ENCODE measurements around the gene AIFM3. TPM values are rescaled to one million over a fixed set of nuclear protein-coding genes. Genes with fewer than 3 reads are reported as not detected.

AIFM3 gene
- total and polyA plus RNA-seq, 10 donors: 2.0 to 8.7 (median 5.7) TPM

DNA sequence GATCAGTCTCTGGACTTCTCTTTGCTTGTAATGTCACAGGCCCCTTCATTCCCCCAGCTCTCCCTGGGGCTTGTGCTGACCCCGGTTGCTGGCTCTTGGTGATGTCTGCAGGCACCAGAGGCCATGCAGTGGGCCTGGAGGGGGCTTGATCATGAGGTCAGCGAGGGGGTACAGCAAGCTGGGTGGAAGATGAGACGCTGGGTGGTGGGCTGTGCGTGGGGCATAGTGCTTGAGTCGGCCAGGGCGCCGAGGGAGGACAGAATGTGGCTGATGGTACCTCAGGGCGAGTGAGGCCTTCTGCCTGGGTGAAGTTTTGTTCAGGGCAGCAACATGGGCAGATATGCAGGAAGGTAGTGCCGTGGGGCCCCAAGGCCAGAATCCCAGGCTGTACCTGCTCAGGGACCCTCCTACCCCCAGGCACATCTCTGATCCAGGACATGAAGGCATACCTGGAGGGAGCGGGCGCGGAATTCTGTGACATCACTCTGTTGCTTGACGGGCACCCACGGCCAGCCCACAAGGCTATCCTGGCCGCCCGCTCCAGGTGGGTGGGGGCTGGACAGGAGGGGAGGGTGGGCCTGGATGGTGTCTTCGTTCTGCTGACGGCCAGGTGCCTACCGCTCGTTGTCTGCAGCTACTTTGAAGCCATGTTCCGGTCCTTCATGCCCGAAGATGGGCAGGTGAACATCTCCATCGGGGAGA, 28.4 kb downstream of the AIFM3 start:
- Histone ChIP-seq H3K36me3 (peaks cover 3 to 100% (median 84%) of the 10 kb centered on the region in 6 donors), H3K4me1 (peaks cover 10 to 25% (median 12%) of the 10 kb centered on the region in 6 donors), H3K27ac (no peak overlapping the region), H3K4me3 (no peak overlapping the region), H3K27me3 (replicated peaks in 1 of 7) (no peaks in the 10 kb centered on the region), H3K9me3 (no peaks in the 10 kb centered on the region)
- intact Hi-C loops (cut with DNase I; ENCODE audit: low total_unique reads): no loop called here
- TF ChIP-seq, protein P1, sequence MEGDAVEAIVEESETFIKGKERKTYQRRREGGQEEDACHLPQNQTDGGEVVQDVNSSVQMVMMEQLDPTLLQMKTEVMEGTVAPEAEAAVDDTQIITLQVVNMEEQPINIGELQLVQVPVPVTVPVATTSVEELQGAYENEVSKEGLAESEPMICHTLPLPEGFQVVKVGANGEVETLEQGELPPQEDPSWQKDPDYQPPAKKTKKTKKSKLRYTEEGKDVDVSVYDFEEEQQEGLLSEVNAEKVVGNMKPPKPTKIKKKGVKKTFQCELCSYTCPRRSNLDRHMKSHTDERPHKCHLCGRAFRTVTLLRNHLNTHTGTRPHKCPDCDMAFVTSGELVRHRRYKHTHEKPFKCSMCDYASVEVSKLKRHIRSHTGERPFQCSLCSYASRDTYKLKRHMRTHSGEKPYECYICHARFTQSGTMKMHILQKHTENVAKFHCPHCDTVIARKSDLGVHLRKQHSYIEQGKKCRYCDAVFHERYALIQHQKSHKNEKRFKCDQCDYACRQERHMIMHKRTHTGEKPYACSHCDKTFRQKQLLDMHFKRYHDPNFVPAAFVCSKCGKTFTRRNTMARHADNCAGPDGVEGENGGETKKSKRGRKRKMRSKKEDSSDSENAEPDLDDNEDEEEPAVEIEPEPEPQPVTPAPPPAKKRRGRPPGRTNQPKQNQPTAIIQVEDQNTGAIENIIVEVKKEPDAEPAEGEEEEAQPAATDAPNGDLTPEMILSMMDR (IDR thresholded peaks at IDR 0.05 in 8 of 11, conservative IDR thresholded peaks at IDR 0.05 in 3 of 11): no peak
- TF ChIP-seq POLR2A (IDR thresholded peaks at IDR 0.05): no peak
- TF ChIP-seq POLR2AphosphoS5 (IDR thresholded peaks at IDR 0.05): peak in 1 of 3 donors; percentile 3
- WGBS, 5 donors: 92 to 95% (median 93%) methylated on average over 17 to 23 of the region's 23 CpGs
- no peak for DNase-seq

DNA sequence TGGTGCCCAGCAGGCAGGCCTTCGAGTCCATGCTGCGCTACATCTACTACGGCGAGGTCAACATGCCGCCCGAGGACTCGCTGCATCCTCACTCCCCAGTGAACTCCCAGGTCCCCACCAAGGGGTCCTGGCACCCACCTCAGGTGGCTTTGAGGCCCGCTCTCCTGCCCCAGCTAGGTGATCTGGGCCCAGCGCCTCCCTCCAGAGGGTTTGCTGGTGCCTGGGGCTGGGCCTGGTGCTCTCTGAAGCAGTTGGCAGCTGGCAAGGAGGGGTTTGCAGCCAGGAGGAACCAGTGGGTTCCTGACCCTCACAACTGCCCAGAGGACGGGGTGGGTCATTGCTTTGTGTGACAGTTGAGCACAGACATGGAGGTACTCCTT, 29.0 kb downstream of the AIFM3 start:
- H3K27me3 ChIP-seq (replicated peaks in 1 of 7): no peaks in the 10 kb centered on the region
- no peak for TF ChIP-seq POLR2A (IDR thresholded peaks at IDR 0.05)
- TF ChIP-seq POLR2AphosphoS5 (IDR thresholded peaks at IDR 0.05): peak in 1 of 3 donors; percentile 53
- H3K4me1 ChIP-seq: peaks cover 15 to 31% (median 18%) of the 10 kb centered on the region in 6 donors
- peaks cover 3 to 98% (median 80%) of the 10 kb centered on the region in 6 donors for H3K36me3 ChIP-seq
- no peaks in the 10 kb centered on the region for H3K9me3 ChIP-seq
- DNase-seq: no peak
- intact Hi-C loops (cut with DNase I; ENCODE audit: low total_unique reads): no loop called here
- WGBS, 5 donors: 90 to 96% (median 93%) methylated on average over 5 to 10 of the region's 10 CpGs
- H3K27ac ChIP-seq: no peak overlapping the region
- H3K4me3 ChIP-seq: no peak overlapping the region

DNA sequence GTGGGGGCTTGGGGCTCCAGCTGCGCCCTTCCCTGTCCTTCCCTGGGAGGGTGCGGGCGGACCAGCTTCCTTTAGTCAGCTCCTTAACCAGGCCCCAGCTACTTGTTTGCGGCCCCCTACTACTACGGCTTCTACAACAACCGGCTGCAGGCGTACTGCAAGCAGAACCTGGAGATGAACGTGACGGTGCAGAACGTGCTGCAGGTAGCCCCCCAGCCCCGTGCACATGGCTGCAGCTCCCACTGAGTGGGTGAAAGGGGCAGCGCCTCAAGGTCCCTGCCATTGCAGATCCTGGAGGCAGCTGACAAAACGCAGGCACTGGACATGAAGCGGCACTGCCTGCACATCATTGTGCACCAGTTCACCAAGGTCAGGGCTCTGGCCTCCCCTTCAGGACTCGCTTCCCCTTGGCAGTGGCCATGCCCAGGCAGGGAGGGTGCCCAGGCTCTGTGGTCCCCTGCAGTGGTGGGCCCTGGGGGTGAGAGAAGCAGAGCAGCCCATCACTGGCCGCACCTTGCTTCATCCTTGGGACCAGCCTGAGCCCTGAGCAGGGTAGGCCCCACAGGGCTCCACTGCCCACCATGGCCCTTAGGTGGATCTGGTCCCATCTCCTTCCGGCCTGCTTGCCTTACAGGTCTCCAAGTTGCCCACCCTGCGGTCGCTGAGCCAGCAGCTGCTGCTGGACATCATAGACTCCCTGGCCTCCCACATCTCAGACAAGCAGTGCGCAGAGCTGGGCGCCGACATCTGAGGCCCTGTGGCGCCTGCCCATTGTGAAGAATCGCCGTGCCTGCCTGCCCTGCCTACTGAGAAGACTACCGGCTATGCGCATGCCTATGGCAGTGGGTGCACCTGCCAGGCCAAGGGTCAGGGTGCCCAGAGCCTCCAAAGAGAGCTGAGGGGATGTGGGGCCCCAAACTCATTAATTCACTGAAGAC, 29.8 kb downstream of the AIFM3 start:
- intact Hi-C loops (cut with DNase I; ENCODE audit: low total_unique reads): no loop called here
- H3K4me3 ChIP-seq: no peak overlapping the region

DNA sequence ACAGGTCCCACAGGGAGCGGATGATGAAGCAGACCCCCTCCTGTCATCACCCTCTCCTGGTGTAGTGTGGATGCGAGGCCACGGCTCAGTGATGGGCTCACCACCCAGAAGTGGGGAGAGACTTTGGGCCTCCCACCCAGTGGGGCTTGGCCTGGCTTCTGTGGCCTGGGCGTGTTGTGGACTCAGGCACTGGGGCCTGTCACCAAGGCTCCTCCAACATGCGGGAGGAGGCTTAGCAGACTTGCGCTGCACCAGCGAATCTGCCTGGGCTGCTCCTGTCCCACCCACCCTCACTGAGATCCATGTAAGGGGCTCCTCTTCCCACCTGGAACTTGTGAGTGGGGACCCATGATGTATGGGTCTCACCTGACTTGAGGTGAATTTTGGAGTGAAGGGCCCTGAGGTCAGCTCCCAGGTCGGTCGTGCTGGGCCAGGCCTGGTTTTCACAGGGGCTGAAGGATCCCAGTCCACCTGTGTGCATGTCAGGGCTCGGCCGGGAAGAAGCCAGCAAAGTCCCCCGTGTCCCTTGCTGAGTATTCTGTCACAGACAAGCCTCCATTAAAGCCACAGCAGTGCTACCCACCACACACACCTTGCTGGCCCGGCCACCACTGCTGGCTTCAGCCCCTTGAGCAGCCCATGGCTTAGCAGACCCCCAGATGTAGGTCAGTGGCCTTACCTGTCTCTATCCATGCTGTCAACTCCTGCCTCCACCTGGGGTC, 30.6 kb downstream of the AIFM3 start:
- DNase-seq: no peak
- peaks cover 16 to 40% (median 24%) of the 10 kb centered on the region in 6 donors for H3K4me1 ChIP-seq
- TF ChIP-seq, protein P1 (IDR thresholded peaks at IDR 0.05 in 8 of 11, conservative IDR thresholded peaks at IDR 0.05 in 3 of 11): no peak
- TF ChIP-seq POLR2AphosphoS5 (IDR thresholded peaks at IDR 0.05): peak in 2 of 3 donors; percentile 32 to 59
- no peak overlapping the region for H3K4me3 ChIP-seq
- no peak overlapping the region for H3K27ac ChIP-seq
- intact Hi-C loops (cut with DNase I; ENCODE audit: low total_unique reads): no loop called here
- 86 to 89% (median 88%) methylated on average over 5 to 13 of the region's 13 CpGs for WGBS, 5 donors
- no peaks in the 10 kb centered on the region for H3K27me3 ChIP-seq (replicated peaks in 1 of 7)
- no peaks in the 10 kb centered on the region for H3K9me3 ChIP-seq
- H3K36me3 ChIP-seq: peaks cover 0 to 81% (median 65%) of the 10 kb centered on the region in 6 donors

More for the DNA sequence above, 29.8 kb downstream of the AIFM3 start:
- Histone ChIP-seq H3K4me1 (peaks cover 16 to 37% (median 22%) of the 10 kb centered on the region in 6 donors), H3K9me3 (no peaks in the 10 kb centered on the region), H3K36me3 (peaks cover 3 to 89% (median 73%) of the 10 kb centered on the region in 6 donors), H3K27ac (no peak overlapping the region), H3K27me3 (replicated peaks in 1 of 7) (no peaks in the 10 kb centered on the region)
- no peak for DNase-seq
- WGBS, 5 donors: 90 to 95% (median 92%) methylated on average over 24 to 27 of the region's 27 CpGs
- TF ChIP-seq, protein P1 (IDR thresholded peaks at IDR 0.05 in 8 of 11, conservative IDR thresholded peaks at IDR 0.05 in 3 of 11): no peak
- TF ChIP-seq POLR2AphosphoS5 (IDR thresholded peaks at IDR 0.05): peak; percentile 2 to 75 (median 45)

Measured in spleen (tissue), 11 donors.